HG03460 (cell line): ENCODE data around the gene RIT1.
A peak's percentile ranks its signal among the peaks of the same experiment; 100 is the strongest.

Source experiments
- ATAC-seq: cut with Tn5 transposase; IDR thresholded peaks from one replicate; pipeline ENCODE4 v1.9.1; 2021; ENCODE audit not compliant: unreplicated experiment

Gene RIT1

GRCh38 chr1:155859234-155859829 lies 51.8 kb downstream of the RIT1 start, which contains the start of gene SYT11:
Gene SYT11, plus strand, starts transcription at chr1:155859567. Its CDS starts 195 bp downstream, at chr1:155859762.
- ATAC-seq, result peak; percentile 57

- ATAC-seq, result peak; percentile 6
Observed at GRCh38 chr1:155858800-155859233, 52.3 kb downstream of the RIT1 start.

GRCh38 chr1:155856975-155857930 lies 53.9 kb downstream of the RIT1 start, which contains the start of gene GON4L:
Gene GON4L, minus strand, starts transcription at chr1:155857214. Its CDS starts 3,434 bp downstream, at chr1:155853780.
- peak; percentile 35 for ATAC-seq

GRCh38 chr1:155856257-155856974 lies 54.7 kb downstream of the RIT1 start:
- ATAC-seq, result no peak

- ATAC-seq, result no peak
Observed at GRCh38 chr1:155850345-155850744, 60.8 kb downstream of the RIT1 start.

- ATAC-seq, result no peak
Observed at GRCh38 chr1:155847823-155848529, 63.2 kb downstream of the RIT1 start.
